ENCODE data around the gene C14orf180.

The C14orf180 gene

GRCh38 chr14:104595911-104596450 lies 16.4 kb downstream of the C14orf180 start:
- DNase-seq = no peak

- no peak for DNase-seq
Observed at GRCh38 chr14:104596451-104596918, 16.9 kb downstream of the C14orf180 start.

DNA sequence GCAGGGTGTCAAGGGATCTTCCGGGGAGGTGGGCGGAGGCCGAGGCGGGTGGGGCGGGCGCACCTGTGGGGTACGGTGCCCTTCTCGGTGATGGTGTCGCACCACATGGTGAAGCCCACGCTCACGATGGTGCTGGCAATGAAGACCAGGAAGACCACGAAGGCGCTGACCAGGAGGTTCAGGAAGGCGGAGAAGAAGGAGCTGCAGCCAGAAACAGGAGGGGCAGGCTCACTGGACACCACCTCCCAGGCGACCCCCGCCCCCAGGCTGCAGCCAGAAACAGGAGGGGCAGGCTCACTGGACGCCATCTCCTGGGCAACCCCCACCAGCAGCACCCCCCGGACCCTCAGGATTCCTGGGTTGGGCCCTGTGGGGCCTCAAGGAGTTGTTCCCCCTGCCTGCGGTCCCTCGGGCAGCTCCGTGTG lies 17.4 kb downstream of the C14orf180 start:
- DNase-seq = no peak

GRCh38 chr14:104597576-104597975 lies 18.0 kb downstream of the C14orf180 start:
- no peak for DNase-seq

DNA sequence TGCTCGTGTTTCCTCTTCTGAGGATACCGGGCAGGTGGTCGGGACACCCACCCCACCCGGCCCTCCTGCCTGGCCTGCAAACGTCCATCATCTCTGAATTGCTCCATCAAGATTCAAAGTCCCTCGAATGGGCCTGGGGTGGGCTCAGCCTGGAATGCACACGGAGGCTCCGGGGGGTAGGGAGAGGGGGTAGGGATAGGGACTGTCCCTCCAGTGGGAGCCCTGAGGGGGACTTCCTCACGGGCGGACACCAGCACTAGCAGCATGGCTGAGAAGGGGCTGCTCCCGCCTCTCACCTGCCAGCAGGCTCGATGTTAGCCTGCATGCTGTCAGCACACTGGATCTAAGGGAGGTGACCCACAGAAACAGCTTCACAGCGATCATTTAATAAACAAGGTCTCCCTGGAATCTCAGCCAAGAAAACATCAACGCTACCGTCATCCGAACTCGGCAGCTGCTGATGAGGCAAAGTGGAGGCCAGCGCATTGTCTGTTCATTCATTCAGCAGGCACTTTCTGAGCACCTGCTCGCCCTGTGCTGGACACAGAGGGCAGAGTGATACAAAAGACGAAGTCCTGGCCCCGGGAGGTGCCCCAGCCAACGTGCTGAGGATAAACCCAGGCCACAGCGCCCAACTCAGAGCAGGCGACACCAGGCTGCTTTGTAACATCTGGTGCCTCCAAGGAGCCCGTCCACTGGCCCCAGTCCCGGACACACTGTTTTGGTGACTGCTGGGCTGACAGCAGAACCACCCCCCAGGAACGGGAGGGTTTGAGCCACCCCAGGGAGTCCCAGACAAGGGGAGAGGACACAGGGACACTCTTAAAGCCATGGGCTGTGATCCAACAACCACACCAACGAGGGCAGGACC lies 18.7 kb downstream of the C14orf180 start:
- no peak for DNase-seq

- DNase-seq = no peak
Observed at GRCh38 chr14:104598910-104599273, 19.3 kb downstream of the C14orf180 start.

- DNase-seq = no peak
Observed at GRCh38 chr14:104599446-104599845, 19.9 kb downstream of the C14orf180 start.

- DNase-seq = peak; percentile 18
Observed at GRCh38 chr14:104600141-104600643, 20.6 kb downstream of the C14orf180 start.

GRCh38 chr14:104600805-104601204 lies 21.2 kb downstream of the C14orf180 start:
- no peak for DNase-seq

DNA sequence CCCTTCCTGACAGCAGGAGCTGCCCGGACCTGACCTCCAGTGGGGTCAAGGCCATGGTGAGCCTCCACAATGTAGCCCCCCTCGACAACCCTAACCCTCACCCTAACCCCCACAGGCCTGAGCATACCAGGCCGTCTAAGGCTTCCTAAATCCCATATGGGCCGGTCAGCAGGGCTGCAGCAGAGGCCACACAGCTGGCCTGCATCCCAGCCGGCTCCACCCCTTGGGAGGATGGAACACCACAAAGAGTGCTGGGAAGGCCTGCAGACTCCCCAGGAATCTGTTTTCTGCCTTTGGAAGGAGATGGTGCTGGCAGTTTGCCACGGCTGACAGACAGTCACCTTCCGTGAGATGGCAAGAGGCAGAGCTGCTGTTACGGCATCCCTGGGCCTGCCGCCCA lies 22.2 kb downstream of the C14orf180 start:
- no peak for DNase-seq

GRCh38 chr14:104602315-104602932 lies 22.9 kb downstream of the C14orf180 start:
- DNase-seq = no peak

GRCh38 chr14:104602933-104603325 lies 23.4 kb downstream of the C14orf180 start:
- no peak for DNase-seq

- no peak for DNase-seq
Observed at GRCh38 chr14:104603711-104604401, 24.3 kb downstream of the C14orf180 start.

DNA sequence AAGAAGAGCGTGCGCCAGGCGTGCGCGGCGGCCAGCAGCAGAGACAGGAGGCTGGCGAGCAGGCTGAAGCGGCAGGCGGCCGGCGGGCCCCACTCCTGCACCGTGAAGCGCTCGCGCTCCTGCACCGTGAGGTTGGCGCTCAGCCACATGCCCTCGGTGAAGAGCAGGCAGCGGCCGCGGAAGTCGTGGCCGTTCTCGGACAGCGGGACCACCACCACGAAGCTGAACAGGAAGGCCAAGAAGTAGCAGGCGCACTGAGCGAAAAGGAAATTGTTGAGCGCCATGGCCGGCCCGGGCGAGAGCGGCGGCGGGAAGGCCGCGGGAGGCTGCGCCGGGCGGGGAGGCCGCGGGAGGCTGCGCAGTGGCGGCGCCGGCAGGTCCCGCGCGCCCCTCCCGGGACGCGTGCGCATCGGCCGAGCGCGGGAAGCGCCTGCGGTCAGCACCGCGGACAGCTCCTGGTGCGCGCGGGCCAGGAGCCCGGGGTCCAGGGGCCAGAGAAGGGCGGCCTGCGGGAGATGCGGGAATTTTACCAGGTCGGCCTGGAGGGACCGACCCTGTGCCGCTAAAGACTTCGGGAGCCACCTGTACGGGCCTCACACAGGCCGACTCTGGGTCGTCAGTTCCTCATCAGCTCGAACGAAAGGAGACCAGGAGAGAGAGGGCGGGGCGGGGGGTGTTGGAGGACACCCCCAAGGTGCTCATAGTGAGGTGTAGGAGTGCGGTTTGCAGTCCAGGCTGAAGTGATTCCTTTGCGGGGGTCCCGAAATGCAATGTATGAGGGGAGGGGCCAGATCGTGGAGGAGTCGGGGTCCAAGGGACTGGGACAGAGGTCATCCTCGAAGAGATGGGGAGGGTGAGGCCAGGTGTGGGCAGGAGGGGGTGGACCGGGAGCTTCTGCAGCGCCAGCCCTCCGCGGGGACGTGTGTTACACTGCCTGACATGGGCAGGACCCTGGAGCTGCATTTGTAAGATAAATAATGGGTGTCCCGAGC lies 25.2 kb downstream of the C14orf180 start, which contains the start of gene TMEM179:
TMEM179 (minus strand) TSS at position 315 of the 992 bp plus-strand sequence; CDS start at position 284, 31 bp downstream.
- DNase-seq = peak; percentile 12

DNA sequence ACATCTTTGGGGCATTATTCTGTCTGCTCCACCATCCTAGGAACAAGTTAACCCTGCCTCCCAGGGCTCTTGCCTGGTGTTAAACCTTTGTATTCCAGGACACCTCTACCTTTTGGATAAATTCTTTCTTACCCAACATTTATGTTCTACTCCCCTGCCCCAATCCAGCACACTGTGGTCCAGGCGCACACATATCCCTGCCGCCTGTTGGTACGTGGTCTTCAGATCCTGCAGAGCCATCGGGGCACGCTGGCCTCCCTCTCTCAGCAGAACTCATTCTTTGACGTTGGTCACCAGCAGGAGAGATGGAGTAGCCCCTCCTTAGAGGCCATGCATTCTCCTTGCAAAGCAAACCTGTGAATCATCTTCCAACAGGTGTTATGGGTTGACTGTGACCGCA lies 30.1 kb downstream of the C14orf180 start:
- no peak for DNase-seq

- DNase-seq = no peak
Observed at GRCh38 chr14:104610749-104611310, 31.3 kb downstream of the C14orf180 start.

GRCh38 chr14:104611881-104612280 lies 32.3 kb downstream of the C14orf180 start:
- DNase-seq = no peak

DNA sequence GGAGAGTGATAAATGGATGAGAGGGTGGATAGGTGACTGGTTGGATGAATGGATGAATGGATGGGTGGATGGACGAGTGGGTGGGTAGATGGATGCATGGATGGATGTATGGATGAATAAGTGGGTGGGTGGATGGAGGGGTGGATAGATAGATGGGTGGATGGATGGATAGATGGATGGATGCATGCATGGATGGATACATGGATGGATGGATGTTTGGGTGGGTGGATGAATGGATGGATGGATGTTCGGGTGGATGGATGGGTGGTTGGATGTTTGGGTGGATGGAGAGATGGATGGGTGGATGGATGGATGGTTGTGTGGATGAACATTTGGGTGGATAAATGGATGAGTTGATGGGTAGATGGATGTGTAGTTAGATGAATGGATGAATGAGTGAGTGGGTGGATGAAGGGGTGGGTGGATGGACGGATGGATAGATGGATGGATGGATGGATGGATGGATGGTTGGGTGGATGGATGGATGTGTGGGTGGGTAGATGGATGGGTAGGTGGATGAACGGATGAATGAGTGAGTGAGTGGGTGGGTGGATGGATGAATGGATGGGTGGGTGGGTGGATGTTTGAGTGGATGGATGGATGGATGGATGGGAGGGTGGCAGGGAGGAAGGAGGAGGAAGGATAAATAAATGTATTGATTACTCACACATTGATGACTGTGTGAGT lies 34.7 kb downstream of the C14orf180 start:
- no peak for DNase-seq

DNA sequence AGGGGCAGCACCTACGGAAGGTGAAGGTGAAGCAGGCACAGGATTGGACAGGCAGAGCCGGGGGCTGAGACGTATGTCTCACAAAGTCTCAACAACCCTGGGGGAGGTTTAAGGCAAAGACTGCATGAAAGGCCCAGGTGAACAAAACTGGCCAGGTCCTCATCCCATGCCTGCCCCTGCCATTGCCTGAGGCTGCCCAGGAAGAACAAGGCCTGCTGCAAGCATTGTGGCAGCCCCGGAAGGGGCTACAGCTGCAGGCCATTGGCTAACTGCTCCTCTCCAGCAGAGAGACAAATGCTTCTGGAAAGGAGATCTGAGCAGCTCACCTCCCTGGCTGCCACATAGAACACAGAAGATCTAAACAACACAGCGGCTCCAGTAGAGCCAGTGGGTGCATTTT lies 45.4 kb downstream of the C14orf180 start:
- DNase-seq = no peak

DNA sequence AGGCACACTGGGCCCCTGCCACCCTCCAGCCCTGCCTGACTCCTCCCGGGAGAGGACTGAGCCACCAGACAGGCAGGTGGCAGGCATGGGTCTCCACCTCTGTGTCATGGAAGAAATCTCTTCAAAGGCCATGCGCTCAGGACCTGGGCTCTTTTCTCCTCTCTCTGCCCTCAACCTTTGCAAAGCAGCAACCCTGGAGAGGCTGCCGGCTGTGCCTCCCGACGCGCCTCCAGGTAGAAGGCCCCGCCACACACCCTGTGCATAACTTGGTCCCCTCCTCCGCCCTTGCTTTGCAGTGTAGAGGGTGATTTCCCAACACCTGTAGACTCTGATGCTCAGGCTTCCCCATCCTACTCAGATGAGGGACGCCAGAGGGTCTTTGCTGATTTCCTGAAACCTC lies 53.2 kb downstream of the C14orf180 start:
- no peak for DNase-seq
